ENCODE measurements around the gene CLEC4D.

GRCh38 chr12:8504351-8504750 lies 9.0 kb upstream of the CLEC4D start:
- TF ChIP-seq POLR2A (IDR thresholded peaks at IDR 0.05; ENCODE audit: low read length), result no peak
- TF ChIP-seq GATA1 (IDR thresholded peaks at IDR 0.05; ENCODE audit: low read depth, low read length), result no peak

Measured in erythroblast (primary cell).